HG02943 (cell line): Measurements from ENCODE around the gene ERFE.

ENCODE experiments used
- ATAC-seq: cut with Tn5 transposase; IDR thresholded peaks from one replicate; pipeline ENCODE4 v1.9.1; 2021; ENCODE audit warnings: mild to moderate bottlenecking, low read depth, moderate library complexity; ENCODE audit not compliant: unreplicated experiment

ERFE gene

DNA sequence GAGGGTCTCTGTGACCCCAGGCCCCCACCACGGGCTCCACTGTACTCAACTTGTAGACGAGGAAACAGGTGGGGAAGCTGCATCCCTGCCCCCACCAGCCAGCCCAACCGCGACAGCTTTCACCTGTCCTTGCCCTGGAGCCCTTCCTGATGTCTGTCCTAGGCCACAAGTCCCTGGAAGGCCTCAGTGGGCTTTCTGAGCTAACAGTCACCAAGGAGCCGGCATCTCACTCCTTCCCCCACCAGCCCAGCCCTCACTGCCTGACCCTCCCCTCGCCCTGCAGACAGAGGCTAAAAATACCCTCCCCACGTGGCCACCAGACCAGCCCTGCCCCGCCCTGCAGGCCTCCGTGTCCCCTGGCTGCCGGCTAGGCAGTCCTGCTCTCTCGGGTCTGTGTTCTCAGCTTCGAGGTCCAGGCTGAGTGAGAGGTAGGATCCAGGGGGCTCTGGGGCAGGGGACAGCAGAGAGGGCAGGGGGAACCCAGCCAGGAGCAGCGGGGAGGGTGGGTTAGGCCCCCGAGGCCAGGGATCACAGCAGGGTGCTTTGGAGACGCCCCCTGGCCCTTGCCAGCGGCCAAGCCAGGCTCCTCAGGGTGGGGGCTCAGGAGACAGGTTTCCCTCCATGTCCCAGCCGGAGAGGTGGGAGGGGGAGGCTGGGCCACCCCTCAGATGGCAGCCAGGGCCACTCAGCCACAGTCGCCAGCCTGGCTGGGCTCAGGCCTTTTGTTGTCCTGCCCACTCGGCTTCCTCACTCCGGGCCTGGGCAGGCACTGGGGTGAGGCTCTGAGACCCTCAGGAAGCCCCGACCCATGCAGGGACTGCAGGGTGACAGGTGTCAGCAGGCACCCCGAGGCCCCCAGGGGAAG lies 20.2 kb upstream of the ERFE start, which contains the start of gene KLHL30:
KLHL30 (plus strand) TSS at position 338 of the 865 bp plus-strand sequence. CDS start 2,087 bp downstream, outside the sequence.
- ATAC-seq: no peak

- ATAC-seq: no peak
These were observed 19.4 kb upstream of the ERFE start for GRCh38 chr2:238139196-238140039.

GRCh38 chr2:238140040-238140439 lies 18.7 kb upstream of the ERFE start:
- no peak for ATAC-seq

GRCh38 chr2:238140721-238141540 lies 17.8 kb upstream of the ERFE start:
- ATAC-seq: no peak

DNA sequence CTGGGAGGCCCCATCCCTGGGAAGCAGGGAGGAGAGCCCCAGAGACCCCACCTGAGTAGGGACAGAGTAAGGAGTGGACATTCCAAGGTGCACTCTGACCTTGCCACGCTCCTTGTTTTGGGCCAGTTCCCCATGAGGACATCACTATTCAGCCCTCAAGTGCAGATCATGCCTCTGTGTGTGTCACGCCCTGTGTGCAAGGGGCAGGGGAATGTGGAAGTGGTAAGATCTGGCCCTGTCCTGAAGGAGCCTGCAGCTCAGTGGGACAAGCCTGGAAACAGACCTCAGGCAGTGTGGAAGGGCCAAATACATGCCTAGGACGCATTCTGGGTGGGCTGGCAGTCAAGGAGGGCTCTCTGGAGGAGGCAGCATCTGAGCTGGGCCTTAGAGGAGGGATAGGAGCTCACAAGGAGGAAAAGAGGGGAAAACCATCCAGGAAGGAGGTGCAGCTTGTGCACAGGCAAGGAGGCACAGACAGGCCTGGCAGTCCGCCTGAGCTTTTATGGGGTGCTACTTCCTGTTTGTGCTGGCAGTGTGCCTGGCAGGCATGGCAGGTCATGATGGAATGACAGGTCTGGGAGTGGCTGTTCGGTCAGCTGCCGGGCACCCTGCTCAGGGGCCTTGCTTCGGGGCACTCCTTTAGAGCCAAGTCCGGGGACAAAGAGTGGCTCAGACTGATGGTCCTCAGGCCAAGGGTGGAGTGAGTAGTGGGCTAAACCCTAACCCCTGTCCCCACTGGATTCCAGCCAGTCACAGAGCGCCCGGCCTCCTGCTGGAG lies 17.0 kb upstream of the ERFE start:
- ATAC-seq: no peak

- no peak for ATAC-seq
These were observed 16.2 kb upstream of the ERFE start for GRCh38 chr2:238142382-238143205.

- no peak for ATAC-seq
These were observed 15.4 kb upstream of the ERFE start for GRCh38 chr2:238143239-238143951.

DNA sequence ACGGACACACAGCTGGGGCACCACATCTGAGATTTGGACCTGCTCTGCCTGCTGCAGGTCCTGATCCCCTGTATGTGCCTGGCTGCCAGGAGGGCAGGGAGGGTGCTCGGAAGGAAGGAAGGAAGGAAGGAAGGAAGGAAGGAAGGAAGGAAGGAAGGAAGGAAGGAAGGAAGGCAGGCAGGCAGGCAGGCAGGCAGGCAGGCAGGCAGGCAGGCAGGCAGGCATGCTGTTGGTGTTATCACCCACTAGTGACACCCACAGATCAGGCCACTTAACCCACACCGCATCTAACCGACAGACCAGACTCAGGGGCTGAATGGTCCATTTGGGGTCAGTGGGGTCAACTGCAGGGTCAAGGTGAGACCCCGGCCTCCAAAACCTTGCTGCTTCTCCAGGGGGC lies 14.5 kb upstream of the ERFE start:
- no peak for ATAC-seq

DNA sequence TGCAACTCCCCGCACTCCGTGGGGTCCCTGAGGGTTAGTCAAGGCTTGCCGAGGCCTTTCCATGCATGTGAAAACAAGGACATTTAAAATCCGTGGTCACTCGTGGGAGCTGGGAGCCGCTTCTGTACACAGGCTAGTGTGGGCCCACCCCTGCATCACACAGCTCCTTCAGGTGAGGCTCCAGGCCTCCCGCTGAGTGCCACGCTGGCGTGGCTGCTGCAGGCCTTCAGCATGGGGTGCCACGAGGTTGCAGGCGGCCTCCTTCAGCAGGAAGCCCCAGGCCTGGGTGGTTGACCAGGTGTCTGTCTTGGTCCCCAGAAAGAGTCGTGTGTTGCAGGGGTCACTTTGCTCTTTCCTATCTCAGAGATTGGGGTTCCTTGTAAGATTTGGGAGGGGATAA lies 13.7 kb upstream of the ERFE start:
- no peak for ATAC-seq

DNA sequence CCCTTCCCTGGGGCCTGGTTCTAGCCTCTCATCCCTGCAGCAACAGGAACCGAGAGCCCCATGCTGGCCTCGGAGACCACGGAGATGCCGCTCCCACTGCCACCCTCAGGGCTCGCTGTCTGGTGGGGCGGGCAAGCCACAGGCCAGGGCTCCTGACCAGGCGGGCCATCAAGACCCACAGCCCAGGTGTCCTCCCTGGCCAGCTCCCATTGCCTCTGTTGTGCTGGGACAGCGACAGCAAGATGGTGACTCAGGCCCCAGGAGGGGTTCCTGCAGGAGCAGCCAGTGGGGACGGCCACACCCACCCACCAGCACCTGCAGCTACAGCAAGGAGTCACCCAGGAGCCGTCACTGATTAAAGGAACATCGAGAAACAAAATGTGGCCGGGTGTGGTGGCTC lies 12.9 kb upstream of the ERFE start:
- no peak for ATAC-seq

- ATAC-seq: no peak
These were observed 11.8 kb upstream of the ERFE start for GRCh38 chr2:238146884-238147544.

DNA sequence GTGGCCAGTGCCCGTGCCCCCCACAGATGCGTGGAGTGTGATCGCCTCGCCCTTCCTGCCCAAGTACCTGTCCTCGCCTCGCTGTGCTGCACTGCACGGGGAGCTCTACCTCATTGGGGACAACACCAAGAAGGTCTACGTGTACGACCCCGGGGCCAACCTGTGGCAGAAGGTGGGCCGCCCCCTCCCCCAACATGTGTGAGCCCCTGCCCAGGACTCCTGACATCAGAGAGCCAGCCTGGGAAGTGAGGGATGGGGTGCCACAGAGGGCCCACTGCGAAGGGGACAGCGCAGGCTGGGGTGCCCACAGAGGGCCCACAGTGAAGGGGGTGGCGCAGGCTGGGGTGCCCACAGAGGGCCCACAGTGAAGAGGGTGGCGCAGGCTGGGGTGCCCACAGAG lies 9.8 kb upstream of the ERFE start:
- ATAC-seq: no peak

- ATAC-seq: no peak
These were observed 8.8 kb upstream of the ERFE start for GRCh38 chr2:238149841-238150572.

DNA sequence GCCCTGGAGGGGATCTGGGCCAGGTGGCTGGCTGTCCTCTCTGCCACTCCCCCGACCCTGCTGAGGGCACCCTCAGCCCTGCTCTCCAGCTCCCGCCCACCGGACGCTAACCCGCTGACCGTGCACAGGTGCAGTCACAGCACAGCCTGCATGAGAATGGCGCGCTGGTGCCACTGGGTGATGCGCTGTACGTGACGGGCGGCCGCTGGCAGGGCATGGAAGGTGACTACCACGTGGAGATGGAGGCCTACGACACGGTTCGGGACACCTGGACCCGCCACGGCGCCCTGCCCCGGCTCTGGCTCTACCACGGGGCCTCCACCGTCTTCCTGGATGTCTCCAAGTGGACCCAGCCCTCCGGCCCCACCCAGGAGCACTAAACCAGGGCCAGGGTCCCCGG lies 8.1 kb upstream of the ERFE start:
- ATAC-seq: no peak

DNA sequence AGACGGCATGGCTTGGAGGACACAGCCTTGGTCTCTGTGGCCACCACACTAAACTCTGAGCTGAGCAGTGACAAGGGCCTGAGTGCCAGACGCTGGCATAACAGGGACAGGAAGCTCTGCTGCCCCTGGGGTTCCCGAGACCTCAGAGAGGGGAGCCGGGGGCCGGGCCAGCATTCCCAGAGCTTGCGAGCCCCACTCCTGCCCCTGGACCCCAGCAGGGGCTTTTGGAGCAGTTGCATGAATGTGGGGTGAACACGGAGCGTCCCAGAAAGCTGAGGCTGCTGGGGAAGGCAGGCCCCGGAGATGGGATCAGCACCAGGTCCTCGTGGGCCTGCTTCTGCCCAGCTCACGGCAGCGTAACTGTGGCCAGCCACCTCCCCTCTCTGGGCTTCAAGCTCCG lies 7.6 kb upstream of the ERFE start:
- ATAC-seq: no peak

GRCh38 chr2:238151628-238152235 lies 7.0 kb upstream of the ERFE start:
- ATAC-seq: no peak
